ENCODE data around the gene SNRNP48.

Gene SNRNP48

DNA sequence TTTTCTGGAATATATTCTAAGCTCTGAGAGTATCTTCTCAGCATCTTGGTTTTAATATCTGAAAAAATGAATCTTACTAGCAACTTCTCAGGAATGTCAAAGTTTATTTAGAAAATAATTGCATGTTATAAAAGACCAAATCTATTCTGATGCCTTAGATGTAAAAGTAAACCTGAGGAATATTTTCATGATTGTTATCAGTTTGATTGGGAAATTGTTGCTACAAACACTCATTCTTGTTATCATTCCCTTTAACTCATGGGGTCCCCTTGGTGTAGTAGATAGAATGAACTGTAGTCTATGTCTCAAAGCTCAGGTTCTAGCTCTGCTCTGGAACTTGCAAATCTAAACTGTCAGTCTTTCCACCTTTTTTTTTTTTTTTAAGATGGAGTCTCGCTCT lies 50.0 kb downstream of the SNRNP48 start:
- in situ Hi-C loops (cut with MboI; ENCODE audit: low sequenced_read_pairs) = no loop called here

DNA sequence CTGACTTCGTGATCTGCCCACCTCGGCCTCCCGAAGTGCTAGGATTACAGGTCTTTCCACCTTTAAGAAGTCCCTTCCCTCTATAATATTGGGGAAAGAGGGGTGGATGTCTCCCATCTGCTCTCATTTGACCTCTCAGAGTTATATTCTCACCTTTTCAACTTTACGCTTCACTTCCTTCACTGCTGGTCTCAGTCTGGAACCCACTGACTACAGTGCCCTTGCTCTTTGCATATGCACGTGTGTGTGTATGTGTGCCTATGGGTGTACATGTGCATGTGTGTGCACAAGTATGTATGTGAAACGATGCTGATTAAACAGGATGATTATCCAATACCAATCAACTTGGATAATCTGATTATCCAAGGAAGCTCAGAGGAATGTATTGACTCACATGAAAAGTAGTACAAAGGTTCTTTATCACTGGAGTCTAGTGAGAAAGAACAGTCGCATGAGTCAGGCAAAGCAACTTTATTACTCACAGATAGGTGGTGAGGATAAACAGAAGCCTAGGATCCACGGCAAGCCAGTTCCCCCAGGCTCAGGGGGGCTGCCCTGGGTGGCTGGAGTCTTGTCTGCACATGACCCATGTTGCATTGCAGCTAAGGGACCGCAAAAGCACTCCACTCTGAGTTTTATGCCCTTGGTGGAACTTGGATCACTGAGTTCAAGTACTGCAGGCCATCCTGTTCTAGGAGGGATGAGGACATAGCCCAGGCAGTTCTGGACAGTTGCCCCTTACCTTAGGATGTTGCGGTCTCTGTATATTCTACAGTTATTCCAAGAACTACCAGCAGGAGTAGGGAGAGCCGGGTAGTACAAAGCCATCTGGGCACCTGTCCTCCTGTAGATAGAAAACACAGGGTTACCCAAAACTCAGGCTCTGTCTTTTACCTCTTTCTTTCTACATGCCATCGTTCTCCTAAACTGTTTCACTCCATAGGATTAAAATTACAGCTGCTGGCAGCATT lies 50.9 kb downstream of the SNRNP48 start:
- in situ Hi-C loops (cut with MboI; ENCODE audit: low sequenced_read_pairs) = no loop called here

DNA sequence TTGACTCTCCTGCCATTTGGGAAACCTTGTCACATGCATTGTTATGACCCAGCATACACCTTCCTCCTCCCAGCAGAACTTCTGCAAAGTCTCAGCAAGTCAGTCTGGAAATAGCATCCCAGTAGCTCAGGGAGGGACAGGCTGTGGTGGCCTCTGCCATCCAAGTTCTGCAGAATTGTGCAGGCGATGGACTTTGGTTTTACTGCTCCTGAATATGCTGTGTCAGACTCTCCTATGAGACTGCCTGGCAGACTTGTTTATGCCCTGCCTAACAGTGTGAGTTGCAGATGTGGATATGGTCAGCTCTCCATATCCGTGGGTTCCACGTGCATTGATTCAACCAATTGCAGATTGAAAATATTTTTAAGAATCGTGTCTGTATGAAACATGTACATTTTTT lies 52.8 kb downstream of the SNRNP48 start:
- in situ Hi-C loops (cut with MboI; ENCODE audit: low sequenced_read_pairs) = no loop called here

DNA sequence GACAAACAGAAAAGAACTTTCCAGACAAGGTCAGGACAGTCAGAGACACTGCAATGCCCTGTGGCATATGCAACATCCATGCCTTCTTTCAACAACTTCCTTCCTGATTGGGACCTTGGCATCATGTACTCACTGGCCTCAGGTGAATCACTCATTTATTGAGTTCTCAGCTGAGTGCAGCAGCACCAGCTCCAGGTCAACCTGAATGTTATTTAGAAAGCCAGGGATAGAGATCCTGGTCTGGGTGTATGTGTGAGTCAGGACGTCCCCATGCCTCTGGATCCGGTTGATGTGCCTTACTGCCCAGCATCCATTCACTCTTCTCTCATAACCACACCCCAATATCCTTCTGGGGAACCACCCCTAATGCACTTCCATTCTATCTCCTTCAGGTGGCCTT lies 54.4 kb downstream of the SNRNP48 start:
- in situ Hi-C loops (cut with MboI; ENCODE audit: low sequenced_read_pairs) = no loop called here

DNA sequence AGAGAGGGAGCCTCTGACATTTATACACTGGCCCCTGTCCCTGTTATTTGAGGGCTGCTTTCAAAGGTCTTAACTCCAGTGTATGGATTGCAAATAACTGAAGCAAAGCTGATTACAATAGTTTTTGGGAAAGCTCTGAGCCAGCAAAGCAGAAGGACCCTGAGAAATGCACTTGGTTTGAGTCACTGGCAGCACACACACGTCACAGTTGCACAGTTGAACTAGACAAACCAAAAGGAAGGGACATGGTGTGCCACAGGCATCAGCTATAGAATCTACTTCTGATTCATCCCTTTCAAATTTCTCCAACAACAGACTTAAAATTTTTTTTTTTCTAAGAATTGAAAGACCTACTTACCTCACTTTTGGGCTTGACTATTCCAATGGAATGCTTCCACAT lies 56.4 kb downstream of the SNRNP48 start:
- in situ Hi-C loops (cut with MboI; ENCODE audit: low sequenced_read_pairs) = no loop called here

DNA sequence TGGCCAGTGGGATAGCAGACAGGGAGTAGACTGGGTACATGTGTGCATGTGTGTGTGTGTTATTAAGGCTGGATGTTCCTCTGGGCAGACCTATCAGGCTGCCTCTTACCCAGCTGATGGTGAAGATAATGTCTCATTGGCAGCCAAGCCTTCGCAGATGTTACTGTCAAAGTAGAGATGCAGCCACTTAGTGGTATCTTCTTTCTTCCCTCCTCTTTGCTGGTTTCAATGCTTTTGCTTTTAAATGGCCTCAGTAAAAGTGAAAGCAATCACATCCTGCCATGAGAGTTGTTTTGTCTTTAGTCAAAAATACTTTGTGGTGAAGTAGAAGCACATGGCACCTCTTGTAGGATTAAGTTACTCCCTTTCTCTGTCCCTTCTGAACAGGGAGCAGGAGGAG lies 57.5 kb downstream of the SNRNP48 start:
- in situ Hi-C loops (cut with MboI; ENCODE audit: low sequenced_read_pairs) = no loop called here

DNA sequence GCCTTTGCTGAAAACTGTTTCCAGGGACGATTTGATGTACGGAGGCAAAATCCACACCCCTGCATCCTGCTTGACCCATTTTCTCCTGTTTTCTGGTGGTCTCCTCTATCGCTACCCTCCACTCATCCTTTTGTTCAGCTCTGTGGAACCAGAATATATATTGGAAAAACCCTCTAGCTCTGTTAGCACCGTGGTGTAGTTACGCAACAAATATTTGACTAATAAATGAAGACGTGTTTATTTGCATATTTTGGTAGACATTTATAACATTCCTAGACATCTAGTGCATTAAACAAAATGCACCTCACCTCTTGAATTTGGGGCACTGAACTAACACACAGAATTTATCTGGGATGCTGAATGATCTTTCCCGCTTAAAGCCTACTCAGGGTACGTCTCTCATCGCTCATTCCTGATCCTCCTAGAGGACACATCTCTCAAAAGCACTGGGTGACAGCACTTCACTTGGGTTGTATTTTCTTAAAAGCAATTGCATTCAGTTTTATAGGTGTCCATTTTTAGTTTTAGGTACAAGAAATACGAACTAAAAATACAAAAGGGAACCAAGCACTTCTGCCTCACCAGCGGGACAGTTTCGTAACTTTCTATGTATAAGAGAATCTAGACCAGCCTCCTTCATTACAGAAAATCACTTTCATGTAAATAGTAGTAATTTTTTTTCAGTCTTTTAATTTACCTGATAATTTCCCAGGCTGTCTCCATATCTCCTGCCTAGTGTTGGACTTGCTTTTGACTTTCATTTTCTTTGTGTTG lies 59.2 kb downstream of the SNRNP48 start:
- in situ Hi-C loops (cut with MboI; ENCODE audit: low sequenced_read_pairs) = no loop called here

DNA sequence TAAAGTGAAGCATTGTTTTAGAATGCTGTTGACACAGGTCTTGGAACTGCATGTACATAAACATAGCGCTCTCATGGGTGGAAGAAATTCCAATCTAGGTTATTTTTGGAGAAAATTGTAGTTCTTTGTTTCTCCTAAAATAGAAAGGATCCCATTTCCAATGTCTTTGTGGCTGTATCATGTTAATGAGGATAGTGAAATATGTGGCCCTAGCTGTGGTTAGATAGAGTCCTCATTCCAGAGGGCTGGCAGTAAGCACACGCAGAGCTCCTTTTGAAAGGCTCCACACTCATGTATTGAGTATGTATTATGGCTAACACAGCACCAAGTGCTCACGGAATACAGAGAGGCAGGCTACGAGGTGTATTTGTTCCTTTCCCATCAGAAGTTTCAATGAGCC lies 60.9 kb downstream of the SNRNP48 start:
- in situ Hi-C loops (cut with MboI; ENCODE audit: low sequenced_read_pairs) = no loop called here

DNA sequence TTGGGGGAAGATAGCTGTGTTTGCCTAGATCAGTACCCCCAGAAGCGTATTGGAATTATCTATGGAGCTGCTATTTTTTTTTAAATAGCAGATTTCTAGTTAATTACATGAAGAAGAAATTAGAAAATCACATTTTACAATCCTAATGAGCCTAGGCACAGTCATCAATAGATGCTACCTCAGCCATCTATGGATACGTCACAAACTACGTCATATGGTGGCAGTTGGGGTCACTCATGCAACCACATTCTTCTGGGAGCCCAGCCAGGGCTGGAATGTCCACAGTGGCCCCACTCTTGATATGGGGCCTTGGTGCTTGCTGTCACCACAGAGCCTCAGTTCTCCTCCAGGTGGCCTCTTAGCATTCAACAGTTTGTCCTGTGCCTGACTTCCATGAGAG lies 63.0 kb downstream of the SNRNP48 start:
- in situ Hi-C loops (cut with MboI; ENCODE audit: low sequenced_read_pairs) = no loop called here

DNA sequence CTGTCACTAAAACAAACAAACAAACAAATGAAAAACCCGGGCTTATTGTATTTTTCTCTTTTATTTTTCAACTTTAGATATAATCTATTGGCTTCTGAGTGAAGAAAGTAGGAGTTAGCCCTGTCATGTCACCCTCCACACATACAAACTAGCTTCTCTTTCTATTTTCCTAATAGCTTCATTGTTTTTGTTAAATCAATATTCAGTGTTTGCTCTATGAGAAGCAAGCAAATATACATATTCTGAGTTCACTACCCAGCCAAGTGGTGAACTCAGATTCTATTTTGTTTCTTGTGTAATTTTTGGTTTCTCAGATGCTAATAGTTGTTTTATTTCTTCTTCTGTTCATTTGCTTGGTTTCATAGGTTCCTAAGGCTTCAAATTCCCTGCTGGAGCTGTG lies 66.4 kb downstream of the SNRNP48 start:
- in situ Hi-C loops (cut with MboI; ENCODE audit: low sequenced_read_pairs) = no loop called here

DNA sequence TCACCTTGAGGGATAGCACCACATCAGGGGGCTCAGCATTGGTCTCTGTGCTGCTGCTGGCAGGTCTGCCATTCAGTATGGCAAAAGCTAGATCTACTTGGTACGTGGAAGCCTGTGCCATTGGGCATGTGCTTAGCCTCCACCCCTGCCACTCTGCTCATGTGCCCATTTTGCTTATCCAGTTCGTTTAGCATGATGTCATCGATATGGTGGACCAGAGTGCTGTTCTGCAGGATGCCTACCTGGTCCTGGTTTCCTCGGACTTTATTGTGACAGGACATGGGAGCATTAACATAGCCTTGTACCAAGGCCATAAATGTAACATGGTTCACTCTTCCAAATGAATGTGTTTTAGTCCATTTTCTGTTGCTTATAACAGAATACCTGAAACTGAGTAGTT lies 68.5 kb downstream of the SNRNP48 start:
- in situ Hi-C loops (cut with MboI; ENCODE audit: low sequenced_read_pairs) = no loop called here

DNA sequence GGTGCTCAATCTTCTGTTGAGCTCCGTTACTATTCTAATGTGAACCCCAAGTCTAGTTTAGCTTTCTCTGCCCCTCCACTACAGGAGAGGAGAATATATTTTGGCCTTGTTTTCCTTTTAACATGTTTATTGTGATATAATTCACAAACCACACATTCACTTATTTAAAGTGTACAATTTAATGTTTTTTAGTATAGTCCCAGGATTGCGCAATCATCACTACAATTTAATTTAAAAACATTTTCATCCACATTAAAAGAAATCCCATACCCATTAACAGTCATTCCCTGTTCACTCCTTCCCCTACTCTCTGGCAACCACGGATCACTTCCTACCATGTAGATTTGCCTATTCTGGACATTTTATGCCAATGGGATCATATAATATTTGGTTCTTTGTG lies 71.4 kb downstream of the SNRNP48 start:
- in situ Hi-C loops (cut with MboI; ENCODE audit: low sequenced_read_pairs) = no loop called here
